OCI-LY3 (cell line): ENCODE results near the gene CCDC34.

Experiments
- H2AFZ ChIP-seq: fragments of 200-600, 300-600 bp; shearing (Covaris generic); 2 replicates; pipeline ENCODE4 v1.6.0; 2014; ENCODE audit warnings: antibody characterized with exemption, low read depth, low read length
- H3K27ac ChIP-seq: fragments of 200-600, 300-600 bp; sonication (generic); 2 replicates; pipeline ENCODE4 v1.5.1; 2014; ENCODE audit warnings: mild to moderate bottlenecking, low read length, moderate library complexity, mixed read lengths
- H3K27me3 ChIP-seq: fragments of 200-600, 300-600 bp; sonication (generic); 2 replicates; pipeline ENCODE4 v1.6.1; 2014; ENCODE audit warnings: low read depth, low read length, mixed read lengths
- H3K36me3 ChIP-seq: fragments of 200-600, 300-600 bp; sonication (generic); replicated peaks from 2 replicates; pipeline ENCODE3; 2014; ENCODE audit warnings: low read depth, low read length, mixed read lengths
- H3K4me1 ChIP-seq: fragments of 300-600, 200-600 bp; sonication (generic); 2 replicates; pipeline ENCODE4 v1.6.1; 2014; ENCODE audit warnings: low read length, mixed read lengths
- H3K4me2 ChIP-seq: fragments of 200-600, 300-600 bp; sonication (generic); 2 replicates; pipeline ENCODE4 v1.6.1; 2014; ENCODE audit warnings: low read length, mixed read lengths
- H3K4me3 ChIP-seq: fragments of 300-600, 200-600 bp; sonication (generic); 2 replicates; pipeline ENCODE4 v1.5.1; 2014; ENCODE audit warnings: antibody characterized with exemption, mild to moderate bottlenecking, low read length, moderate library complexity
- H3K79me2 ChIP-seq: fragments of 300-600, 200-600 bp; shearing (Covaris generic); 2 replicates; pipeline ENCODE4 v1.6.1; 2014; ENCODE audit warnings: mild to moderate bottlenecking, low read length, mixed read lengths
- H3K9ac ChIP-seq: fragments of 300-600, 200-600 bp; shearing (Covaris generic); 2 replicates; pipeline ENCODE4 v1.6.0; 2014; ENCODE audit warnings: mild to moderate bottlenecking, low read length, moderate library complexity
- H3K9me3 ChIP-seq: fragments of 200-600, 300-600 bp; shearing (Covaris generic); 2 replicates; pipeline ENCODE4 v1.6.1; 2014; ENCODE audit warnings: low read length, mixed read lengths; ENCODE audit not compliant: insufficient read depth
- H4K20me1 ChIP-seq: fragments of 200-600, 300-600 bp; sonication (generic); 2 replicates; pipeline ENCODE4 v1.6.1; 2016; ENCODE audit warnings: low read length, mixed read lengths; ENCODE audit not compliant: insufficient read depth
- CTCF ChIP-seq: fragments of 200-600, 300-600 bp; sonication (generic); IDR thresholded peaks from 2 replicates; pipeline ENCODE4 v1.5.1; 2014; ENCODE audit warnings: antibody characterized with exemption, low read length, low read depth
- EZH2phosphoT487 ChIP-seq: fragments of 200-600 bp; shearing (Covaris generic); IDR thresholded peaks from 2 replicates; pipeline ENCODE4 v1.6.1; 2018; ENCODE audit warnings: antibody characterized with exemption, mixed run types, low read depth

Gene CCDC34

GRCh38 chr11:27294654-27295053 lies 68.4 kb downstream of the CCDC34 start:
- TF ChIP-seq CTCF (no peak), EZH2phosphoT487 (no peak)

GRCh38 chr11:27293515-27294417 lies 69.2 kb downstream of the CCDC34 start:
- no peak for TF ChIP-seq EZH2phosphoT487
- no peak for TF ChIP-seq CTCF
- peaks cover 28% of the 10 kb centered on the region for H3K9me3 ChIP-seq
- no peak overlapping the region for H2AFZ ChIP-seq
- H3K27ac ChIP-seq, result no peak overlapping the region
- H3K27me3 ChIP-seq, result no peaks in the 10 kb centered on the region
- H3K4me1 ChIP-seq, result peaks cover 6% of the 10 kb centered on the region; the same call in 1 of the 2 replicates
- H3K36me3 ChIP-seq, result peaks cover 15% of the 10 kb centered on the region
- H3K4me2 ChIP-seq, result no peak overlapping the region
- H3K4me3 ChIP-seq, result no peak overlapping the region
- H3K9ac ChIP-seq, result no peak overlapping the region
- no peaks in the 10 kb centered on the region for H4K20me1 ChIP-seq
- H3K79me2 ChIP-seq, result no peaks in the 10 kb centered on the region

More at GRCh38 chr11:27294654-27295053, 68.4 kb downstream of the CCDC34 start:
- Histone ChIP-seq H4K20me1 (no peaks in the 10 kb centered on the region), H2AFZ (no peak overlapping the region), H3K36me3 (peaks cover 15% of the 10 kb centered on the region), H3K4me3 (no peak overlapping the region), H3K4me2 (no peak overlapping the region), H3K27me3 (no peaks in the 10 kb centered on the region), H3K4me1 (peaks cover 6% of the 10 kb centered on the region; the same call in 1 of the 2 replicates), H3K79me2 (no peaks in the 10 kb centered on the region), H3K9ac (no peak overlapping the region), H3K9me3 (peaks cover 28% of the 10 kb centered on the region), H3K27ac (no peak overlapping the region)

- Histone ChIP-seq H3K79me2 (no peaks in the 10 kb centered on the region), H3K36me3 (peaks cover 15% of the 10 kb centered on the region), H3K4me2 (no peak overlapping the region), H3K4me1 (peaks cover 6% of the 10 kb centered on the region; the same call in 1 of the 2 replicates), H3K9ac (no peak overlapping the region), H4K20me1 (no peaks in the 10 kb centered on the region), H2AFZ (no peak overlapping the region), H3K9me3 (peaks cover 28% of the 10 kb centered on the region), H3K4me3 (no peak overlapping the region), H3K27me3 (no peaks in the 10 kb centered on the region), H3K27ac (no peak overlapping the region)
- TF ChIP-seq EZH2phosphoT487 (no peak), CTCF (no peak)
Observed at GRCh38 chr11:27292637-27293010, 70.4 kb downstream of the CCDC34 start.

GRCh38 chr11:27291954-27292636 lies 70.9 kb downstream of the CCDC34 start:
- Histone ChIP-seq H4K20me1 (no peaks in the 10 kb centered on the region), H3K79me2 (no peaks in the 10 kb centered on the region), H3K9me3 (peaks cover 28% of the 10 kb centered on the region), H2AFZ (no peak overlapping the region), H3K27ac (no peak overlapping the region), H3K27me3 (no peaks in the 10 kb centered on the region), H3K4me1 (peaks cover 6% of the 10 kb centered on the region; the same call in 1 of the 2 replicates), H3K9ac (no peak overlapping the region), H3K4me3 (no peak overlapping the region), H3K36me3 (peaks cover 15% of the 10 kb centered on the region), H3K4me2 (no peak overlapping the region)
- no peak for TF ChIP-seq EZH2phosphoT487
- TF ChIP-seq CTCF, result no peak
